Measurements from ENCODE around the gene TMEM143. TPM values are rescaled to one million over a fixed set of nuclear protein-coding genes. Genes with fewer than 3 reads are reported as not detected.

The TMEM143 gene
- total RNA-seq (ENCODE audit: low replicate concordance) = 2.6 and 2.8 TPM in 2 replicates

GRCh38 chr19:48363810-48364597 lies at the start of gene TMEM143, which contains the start of gene SYNGR4:
TMEM143 (minus strand) TSS chr19:48363940; CDS start chr19:48363920, 20 bp downstream.
SYNGR4 (plus strand) TSS chr19:48364367; CDS start chr19:48365843, 1,476 bp downstream.

GRCh38 chr19:48393559-48394330 lies 30.0 kb upstream of the TMEM143 start, which contains the start of gene GRIN2D:
GRIN2D (plus strand) TSS chr19:48393668; CDS start chr19:48398393, 4,725 bp downstream.

GRCh38 chr19:48391100-48392005 lies 27.6 kb upstream of the TMEM143 start, which contains the start of gene KDELR1:
KDELR1 (minus strand) TSS chr19:48391551; CDS start chr19:48391358, 193 bp downstream.

GRCh38 chr19:48325265-48325910 lies 38.4 kb downstream of the TMEM143 start, which contains the start of gene EMP3:
EMP3 (plus strand) TSS chr19:48325552; CDS start chr19:48326845, 1,293 bp downstream.

Other genes starting within 250 kb of the TMEM143 start
- gene LIG1, start 193.6 kb downstream of the TMEM143 start, total RNA-seq (ENCODE audit: low replicate concordance) = 16.5 and 17.4 TPM in 2 replicates
- 1.8 and 2.2 TPM in 2 replicates for gene ZSWIM9, start 193.3 kb downstream of the TMEM143 start, total RNA-seq (ENCODE audit: low replicate concordance)
- 11.0 and 12.7 TPM in 2 replicates for gene CARD8, start 108.0 kb downstream of the TMEM143 start, total RNA-seq (ENCODE audit: low replicate concordance)
- 0.23 and 0.53 TPM in 2 replicates for gene ZNF114, start 93.9 kb downstream of the TMEM143 start, total RNA-seq (ENCODE audit: low replicate concordance)
- 149 and 421 TPM in 2 replicates for gene EMP3, start 38.4 kb downstream of the TMEM143 start, total RNA-seq (ENCODE audit: low replicate concordance)
- not detected in 2 replicates for gene SYNGR4, start 427 bp upstream of the TMEM143 start, total RNA-seq (ENCODE audit: low replicate concordance)
- 44.6 and 58.3 TPM in 2 replicates for gene KDELR1, start 27.6 kb upstream of the TMEM143 start, total RNA-seq (ENCODE audit: low replicate concordance)
- gene GRIN2D, start 29.7 kb upstream of the TMEM143 start, total RNA-seq (ENCODE audit: low replicate concordance) = 0.23 TPM in 2 replicates
- 17.8 and 22.5 TPM in 2 replicates for gene GRWD1, start 82.0 kb upstream of the TMEM143 start, total RNA-seq (ENCODE audit: low replicate concordance)
- 0.23 and 0.59 TPM in 2 replicates for gene KCNJ14, start 91.6 kb upstream of the TMEM143 start, total RNA-seq (ENCODE audit: low replicate concordance)
- 25.4 and 51.5 TPM in 2 replicates for gene CYTH2, start 105.4 kb upstream of the TMEM143 start, total RNA-seq (ENCODE audit: low replicate concordance)
- under 0.01 and 0.08 TPM in 2 replicates for gene LMTK3, start 147.9 kb upstream of the TMEM143 start, total RNA-seq (ENCODE audit: low replicate concordance)
- 0.12 and 0.23 TPM in 2 replicates for gene SULT2B1, start 188.2 kb upstream of the TMEM143 start, total RNA-seq (ENCODE audit: low replicate concordance)
- not detected in 2 replicates for gene SPACA4, start 242.8 kb upstream of the TMEM143 start, total RNA-seq (ENCODE audit: low replicate concordance)